Measurements from ENCODE around the gene TPR.

The TPR gene

GRCh38 chr1:186283374-186283773, 91.7 kb downstream of the TPR start:
- DNase-seq = no peak

- DNase-seq = no peak
Observed at GRCh38 chr1:186282466-186282865, 92.6 kb downstream of the TPR start.

GRCh38 chr1:186275822-186276221, 99.2 kb downstream of the TPR start:
- no peak for DNase-seq

- DNase-seq = no peak
Observed at GRCh38 chr1:186272486-186272885, 102.6 kb downstream of the TPR start.

GRCh38 chr1:186271032-186271431, 104.0 kb downstream of the TPR start:
- DNase-seq = no peak

Data from stimulated activated CD4-positive, alpha-beta T cell treated with anti-CD3 and anti-CD28 coated beads, Interleukin-2, amount 100 ng/mL, for 48 hours (primary cell).